ENCODE measurements around the gene RAD17. TPM values are rescaled to one million over a fixed set of nuclear protein-coding genes. Genes with fewer than 3 reads are reported as not detected.
"Not testable (repeated sequence)": the region's sequence is repeated elsewhere in the genome, so short reads cannot be mapped to it uniquely, and the experiment has no call there.

Gene RAD17
- total and polyA plus RNA-seq, 9 donors, result 11.8 to 21.7 (median 19.6) TPM

GRCh38 chr5:69331528-69332445 is 37.8 kb upstream of the RAD17 start:
- no peaks in the 10 kb centered on the region for H3K36me3 ChIP-seq
- intact Hi-C loops (cut with DNase I), result loop anchor here in 1 of 4 donors (10.0 kb wide), 2 partner anchors 167 to 237 kb away; partner anchors contain the start of genes CCNB1 and SLC30A5
- H3K4me3 ChIP-seq, result peak overlapping the region; percentile 54
- no peaks in the 10 kb centered on the region for H3K27me3 ChIP-seq
- no peaks in the 10 kb centered on the region for H3K9me3 ChIP-seq
- 42 to 54% (median 44%) methylated on average over 11 of the region's 11 CpGs for WGBS, 3 donors
- TF ChIP-seq CTCF (IDR thresholded peaks at IDR 0.05), result no peak
- no peak for TF ChIP-seq POLR2A (IDR thresholded peaks at IDR 0.05)
- TF ChIP-seq EP300 (IDR thresholded peaks at IDR 0.05), result no peak
- H3K27ac ChIP-seq, result peak overlapping the region in 1 of 2 donors; percentile 65
- DNase-seq, result no peak
- H3K4me1 ChIP-seq (ENCODE audit: insufficient read depth), result peaks cover 4% of the 10 kb centered on the region

- peak in 3 of 5 donors; percentile 23 to 39 (median 30) for DNase-seq
- intact Hi-C loops (cut with DNase I), result loop anchor here in 1 of 4 donors (10.0 kb wide), 2 partner anchors 169 to 239 kb away; partner anchors contain the start of genes CCNB1 and SLC30A5
- H3K27me3 ChIP-seq; H3K36me3 ChIP-seq; H3K4me1 ChIP-seq (ENCODE audit: insufficient read depth); H3K9me3 ChIP-seq; H3K27ac ChIP-seq; H3K4me3 ChIP-seq: not testable (repeated sequence)
- 93 to 97% (median 95%) methylated on average over 25 of the region's 25 CpGs for WGBS, 3 donors
Measured at GRCh38 chr5:69333668-69334315, 35.8 kb upstream of the RAD17 start.

GRCh38 chr5:69334793-69335268 is 34.8 kb upstream of the RAD17 start:
- TF ChIP-seq CTCF (IDR thresholded peaks at IDR 0.05) (peak; percentile 36 to 50 (median 38)), POLR2A (IDR thresholded peaks at IDR 0.05) (no peak)
- Histone ChIP-seq H3K4me3 (no peak overlapping the region), H3K27ac (no peak overlapping the region), H3K4me1 (ENCODE audit: insufficient read depth) (peaks cover 4% of the 10 kb centered on the region), H3K9me3 (no peaks in the 10 kb centered on the region), H3K36me3 (no peaks in the 10 kb centered on the region), H3K27me3 (no peaks in the 10 kb centered on the region)
- WGBS, 3 donors, result 9 to 11% (median 9%) methylated on average over 18 of the region's 18 CpGs
- intact Hi-C loops (cut with DNase I), result loop anchor here in 1 of 4 donors (10.0 kb wide), 2 partner anchors 170 to 240 kb away; partner anchors contain the start of genes CCNB1 and SLC30A5
- DNase-seq, result peak; percentile 74 to 87 (median 82)

GRCh38 chr5:69335341-69335935 is 34.2 kb upstream of the RAD17 start:
- H3K27me3 ChIP-seq, result no peaks in the 10 kb centered on the region
- TF ChIP-seq CTCF (IDR thresholded peaks at IDR 0.05) (no peak), EP300 (IDR thresholded peaks at IDR 0.05) (no peak), POLR2A (IDR thresholded peaks at IDR 0.05) (no peak)
- no peak for DNase-seq

More at GRCh38 chr5:69335341-69335935, 34.2 kb upstream of the RAD17 start:
- Histone ChIP-seq H3K36me3 (no peaks in the 10 kb centered on the region), H3K27ac (no peak overlapping the region), H3K4me1 (ENCODE audit: insufficient read depth) (peaks cover 4% of the 10 kb centered on the region), H3K9me3 (no peaks in the 10 kb centered on the region), H3K4me3 (no peak overlapping the region)
- intact Hi-C loops (cut with DNase I), result loop anchor here in 1 of 4 donors (10.0 kb wide), 2 partner anchors 171 to 241 kb away; partner anchors contain the start of genes CCNB1 and SLC30A5
- WGBS, 3 donors, result 88 to 92% (median 91%) methylated on average over 7 of the region's 7 CpGs

All from ovary (tissue), 9 donors.